Lower leg skin (tissue), 3 donors: Measurements from ENCODE around the gene NFE2L2.
A peak's percentile ranks its signal among the peaks of the same experiment; 100 is the strongest.

Source experiments
- POLR2A ChIP-seq, 2 donors: fragments of 450-650 bp; IDR thresholded peaks; one replicate each; pipeline ENCODE4 v1.6.1; 2016 to 2017; ENCODE audit warnings: antibody characterized with exemption in 2 of 2, mild to moderate bottlenecking in 1 of 2, moderate library complexity in 1 of 2
- TF ChIP-seq, protein P1 (sequence below), 3 donors: fragments of 450-650 bp; IDR thresholded peaks; one replicate each; pipeline ENCODE4 v1.5.1; 2016; ENCODE audit warnings: antibody characterized with exemption in 3 of 3, mild to moderate bottlenecking in 3 of 3, moderate library complexity in 2 of 3

DNA sequence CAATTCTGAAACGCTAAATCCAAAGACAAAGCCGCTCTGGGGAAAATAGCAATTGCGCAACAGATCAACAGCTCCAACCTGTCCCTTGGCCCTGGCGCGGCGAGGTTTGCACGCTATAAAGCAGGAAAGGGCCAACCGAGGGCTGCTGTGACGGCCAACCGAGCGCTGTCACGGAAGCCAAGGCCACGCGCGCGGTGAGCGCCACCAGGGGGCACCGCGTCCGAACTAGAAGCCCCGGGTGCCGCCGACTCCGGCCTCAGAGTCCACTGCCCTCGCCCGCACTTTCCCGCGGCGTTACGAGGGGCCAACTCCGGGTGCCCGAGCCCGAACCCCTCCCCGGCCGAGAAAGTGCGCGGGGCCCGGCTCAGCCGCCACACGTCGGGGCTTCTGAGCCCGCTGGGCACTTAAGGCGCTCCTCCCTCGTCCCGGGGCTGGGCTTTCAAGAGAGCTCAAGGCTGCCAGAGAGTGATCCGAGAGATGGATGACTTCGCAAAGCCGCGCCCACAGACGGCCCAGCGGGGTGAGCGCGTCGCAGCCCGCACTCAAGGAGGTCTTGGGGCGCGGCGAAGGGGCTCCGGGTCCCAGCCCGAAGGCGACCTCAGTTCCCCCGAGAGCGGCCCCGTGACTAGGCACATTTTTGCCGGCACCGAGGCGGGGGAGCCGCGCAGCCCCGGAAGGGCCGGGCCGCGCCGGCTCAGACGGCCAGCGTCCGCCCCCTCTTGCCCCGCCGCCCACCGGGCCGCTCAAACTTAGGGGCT, 897 bp downstream of the NFE2L2 start:
- TF ChIP-seq, protein P1, sequence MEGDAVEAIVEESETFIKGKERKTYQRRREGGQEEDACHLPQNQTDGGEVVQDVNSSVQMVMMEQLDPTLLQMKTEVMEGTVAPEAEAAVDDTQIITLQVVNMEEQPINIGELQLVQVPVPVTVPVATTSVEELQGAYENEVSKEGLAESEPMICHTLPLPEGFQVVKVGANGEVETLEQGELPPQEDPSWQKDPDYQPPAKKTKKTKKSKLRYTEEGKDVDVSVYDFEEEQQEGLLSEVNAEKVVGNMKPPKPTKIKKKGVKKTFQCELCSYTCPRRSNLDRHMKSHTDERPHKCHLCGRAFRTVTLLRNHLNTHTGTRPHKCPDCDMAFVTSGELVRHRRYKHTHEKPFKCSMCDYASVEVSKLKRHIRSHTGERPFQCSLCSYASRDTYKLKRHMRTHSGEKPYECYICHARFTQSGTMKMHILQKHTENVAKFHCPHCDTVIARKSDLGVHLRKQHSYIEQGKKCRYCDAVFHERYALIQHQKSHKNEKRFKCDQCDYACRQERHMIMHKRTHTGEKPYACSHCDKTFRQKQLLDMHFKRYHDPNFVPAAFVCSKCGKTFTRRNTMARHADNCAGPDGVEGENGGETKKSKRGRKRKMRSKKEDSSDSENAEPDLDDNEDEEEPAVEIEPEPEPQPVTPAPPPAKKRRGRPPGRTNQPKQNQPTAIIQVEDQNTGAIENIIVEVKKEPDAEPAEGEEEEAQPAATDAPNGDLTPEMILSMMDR (IDR thresholded peaks at IDR 0.05) = peak in 1 of 3 donors; percentile 94
- peak in 1 of 2 donors; percentile 29 for TF ChIP-seq POLR2A (IDR thresholded peaks at IDR 0.05)
